GM12875 (cell line): ENCODE data around the gene CCR2.

Experiments
- H3K4me3 ChIP-seq: one replicate; pipeline ENCODE4 v1.5.1; 2011; ENCODE audit warnings: low read depth, low read length, control low read depth
- TF ChIP-seq, protein P1 (sequence below): IDR thresholded peaks from 2 replicates; pipeline ENCODE4 v1.5.1; 2011; ENCODE audit warnings: low read depth, mild to moderate bottlenecking, control low read depth, inconsistent platforms, low read length, moderate library complexity, borderline replicate concordance; ENCODE audit not compliant: insufficient read depth

Gene CCR2

DNA sequence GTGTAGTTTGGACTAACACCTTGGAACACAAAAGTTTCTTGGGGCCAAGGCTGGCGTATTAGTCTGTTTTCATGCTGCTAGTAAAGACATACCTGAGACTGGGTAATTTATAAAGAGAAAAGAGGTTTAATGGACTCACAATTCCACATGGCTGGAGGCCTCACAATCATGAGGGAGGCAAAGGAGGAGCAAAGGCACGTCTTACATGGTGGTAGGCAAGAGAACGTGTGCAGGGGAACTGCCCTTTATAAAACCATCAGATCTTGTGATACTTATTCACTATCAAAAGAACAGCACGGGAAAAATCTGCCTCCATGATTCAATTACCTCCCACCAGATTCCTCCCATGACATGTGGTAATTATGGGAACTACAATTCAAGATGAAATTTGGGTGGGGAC is 9.4 kb upstream of the CCR2 start:
- no peak overlapping the region for H3K4me3 ChIP-seq
- TF ChIP-seq, protein P1, sequence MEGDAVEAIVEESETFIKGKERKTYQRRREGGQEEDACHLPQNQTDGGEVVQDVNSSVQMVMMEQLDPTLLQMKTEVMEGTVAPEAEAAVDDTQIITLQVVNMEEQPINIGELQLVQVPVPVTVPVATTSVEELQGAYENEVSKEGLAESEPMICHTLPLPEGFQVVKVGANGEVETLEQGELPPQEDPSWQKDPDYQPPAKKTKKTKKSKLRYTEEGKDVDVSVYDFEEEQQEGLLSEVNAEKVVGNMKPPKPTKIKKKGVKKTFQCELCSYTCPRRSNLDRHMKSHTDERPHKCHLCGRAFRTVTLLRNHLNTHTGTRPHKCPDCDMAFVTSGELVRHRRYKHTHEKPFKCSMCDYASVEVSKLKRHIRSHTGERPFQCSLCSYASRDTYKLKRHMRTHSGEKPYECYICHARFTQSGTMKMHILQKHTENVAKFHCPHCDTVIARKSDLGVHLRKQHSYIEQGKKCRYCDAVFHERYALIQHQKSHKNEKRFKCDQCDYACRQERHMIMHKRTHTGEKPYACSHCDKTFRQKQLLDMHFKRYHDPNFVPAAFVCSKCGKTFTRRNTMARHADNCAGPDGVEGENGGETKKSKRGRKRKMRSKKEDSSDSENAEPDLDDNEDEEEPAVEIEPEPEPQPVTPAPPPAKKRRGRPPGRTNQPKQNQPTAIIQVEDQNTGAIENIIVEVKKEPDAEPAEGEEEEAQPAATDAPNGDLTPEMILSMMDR = no peak

DNA sequence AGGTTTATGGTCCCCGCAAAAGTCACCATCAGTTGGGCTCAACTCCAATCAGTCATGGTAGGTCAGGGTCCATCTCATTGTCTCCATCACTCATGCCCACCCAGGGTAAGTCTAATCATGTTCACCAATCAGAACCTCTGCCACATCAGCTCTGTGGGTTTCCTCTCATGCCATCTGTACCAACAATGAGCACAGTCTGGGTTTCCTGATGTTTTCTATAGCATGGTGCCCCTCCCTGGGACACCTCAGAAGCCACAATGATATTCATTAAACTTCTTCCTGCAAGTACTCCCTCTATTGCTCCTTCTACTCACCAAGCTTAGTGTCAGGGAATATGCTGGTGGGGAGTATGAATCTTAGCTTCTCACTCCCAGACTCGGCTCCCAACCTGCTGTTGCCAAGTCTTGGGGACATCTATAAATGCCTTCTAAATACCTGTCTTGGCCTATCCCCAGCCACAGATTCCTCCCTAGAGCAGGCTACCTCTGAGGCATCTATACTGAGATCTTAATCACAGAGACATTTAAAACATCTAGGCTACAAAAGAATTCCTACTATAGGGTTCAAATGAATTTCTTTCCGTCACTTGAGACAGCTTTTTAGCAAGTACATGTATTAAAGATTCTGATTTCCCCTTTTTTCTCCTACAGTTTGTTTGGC is 5.0 kb upstream of the CCR2 start:
- no peak overlapping the region for H3K4me3 ChIP-seq
- TF ChIP-seq, protein P1 = no peak

DNA sequence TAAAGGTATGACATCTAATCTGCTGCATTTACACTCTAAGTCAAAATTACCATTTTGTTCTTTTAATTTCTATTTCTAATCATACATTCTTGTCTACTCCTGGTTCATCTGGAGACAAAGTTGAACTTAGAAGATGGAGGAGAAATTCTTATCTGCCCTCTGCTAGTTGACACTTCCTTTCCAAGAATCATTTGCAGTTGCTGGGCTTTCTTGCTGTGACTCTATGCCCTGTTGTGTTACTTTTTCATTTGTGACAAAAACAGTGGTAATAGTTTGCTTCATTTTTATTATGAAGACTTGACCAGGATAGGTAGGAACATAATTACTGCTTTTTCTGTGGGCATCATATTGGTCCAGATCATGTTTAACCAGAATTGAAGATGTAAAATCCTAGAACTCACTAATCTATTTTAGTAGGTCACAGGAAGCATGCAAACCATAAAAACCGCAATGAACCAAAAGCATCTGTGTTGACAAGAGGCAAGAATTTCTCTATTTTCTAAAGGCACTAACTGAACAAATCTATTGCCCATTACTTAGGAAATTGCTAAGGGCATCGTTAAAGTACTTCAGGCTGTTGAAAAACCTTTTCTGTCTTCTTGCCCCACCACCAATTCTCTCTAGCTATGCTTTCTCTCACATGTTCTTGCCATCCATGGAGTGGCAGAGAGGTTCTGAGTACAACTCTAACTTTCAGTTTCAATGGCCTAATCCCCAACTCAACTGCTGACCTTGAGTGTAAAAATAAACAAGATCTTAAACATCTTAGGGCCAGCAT is 4.2 kb upstream of the CCR2 start:
- no peak overlapping the region for H3K4me3 ChIP-seq
- TF ChIP-seq, protein P1 = no peak

DNA sequence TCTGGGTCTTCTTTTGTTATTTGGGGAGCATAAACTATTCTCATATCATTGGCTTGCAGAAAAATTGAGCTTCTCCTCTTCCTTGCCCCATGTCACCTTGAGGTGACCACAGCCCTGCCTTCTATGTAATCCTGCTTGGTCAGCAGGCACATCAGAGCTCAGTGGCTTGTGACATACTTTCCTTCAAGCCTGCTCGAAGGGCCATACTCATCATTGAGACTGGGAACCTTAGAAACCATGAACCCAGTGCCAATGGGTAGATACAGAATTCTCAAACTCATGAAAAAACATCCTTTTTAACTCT is 3.7 kb upstream of the CCR2 start:
- no peak overlapping the region for H3K4me3 ChIP-seq
- TF ChIP-seq, protein P1 = no peak

DNA sequence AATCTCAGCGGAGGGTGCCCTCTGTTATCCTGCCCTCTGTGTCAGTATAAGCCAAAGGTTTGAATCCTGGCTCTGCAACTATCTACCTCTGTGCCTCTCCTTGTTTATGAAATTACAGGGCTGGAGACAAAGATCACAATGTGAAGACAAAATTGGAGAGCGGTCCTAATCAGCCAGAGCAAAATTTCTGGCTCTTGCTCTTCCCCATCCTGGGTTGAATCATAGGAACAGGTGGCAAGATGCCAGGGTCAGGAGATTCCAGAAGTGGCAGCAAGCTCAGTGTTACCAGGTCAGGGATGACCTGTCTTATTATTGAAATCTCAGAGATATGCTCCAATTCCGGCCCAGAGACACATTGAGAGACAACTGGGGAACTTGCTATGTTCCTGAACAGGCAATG is 2.3 kb upstream of the CCR2 start:
- no peak overlapping the region for H3K4me3 ChIP-seq
- TF ChIP-seq, protein P1 = no peak

DNA sequence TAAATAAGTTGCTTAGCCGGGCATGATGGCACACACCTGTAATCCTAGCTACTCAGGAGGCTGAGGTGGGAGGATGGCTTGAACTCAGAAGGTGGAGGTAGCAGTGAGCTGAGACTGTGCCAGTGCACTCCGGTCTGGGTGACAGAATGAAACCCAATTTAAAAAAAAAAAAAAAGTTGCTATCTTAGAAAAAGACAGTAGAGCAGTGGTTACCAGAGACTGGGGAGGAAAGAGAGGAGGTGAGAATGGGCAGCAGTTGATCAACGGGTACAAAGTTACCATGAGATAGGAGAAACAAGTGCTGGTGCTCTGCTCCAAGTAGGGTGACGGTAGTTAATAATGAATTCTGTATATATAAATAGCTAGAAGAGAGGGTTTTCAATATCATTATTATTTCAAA is 821 bp upstream of the CCR2 start:
- TF ChIP-seq, protein P1 = no peak
- no peak overlapping the region for H3K4me3 ChIP-seq

DNA sequence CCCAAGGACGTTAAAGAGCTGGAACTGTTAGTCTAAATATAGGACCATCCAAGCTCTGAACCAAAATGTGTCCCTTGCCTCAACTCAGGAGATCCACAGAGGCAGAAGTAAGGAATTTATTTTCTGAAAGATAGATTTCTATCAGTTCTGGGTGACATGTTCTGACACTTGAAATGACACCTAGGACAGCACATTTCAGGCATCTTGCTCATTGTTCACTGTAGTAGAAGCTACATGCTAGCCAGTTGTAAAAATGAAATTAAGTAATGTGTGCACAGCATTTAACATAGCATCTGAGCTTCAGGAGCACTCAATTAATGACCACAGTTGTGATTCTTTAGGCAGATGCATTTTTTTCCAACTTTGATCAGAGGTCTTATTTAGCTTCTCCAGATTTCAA is 567 bp downstream of the CCR2 start:
- H3K4me3 ChIP-seq = no peak overlapping the region
- TF ChIP-seq, protein P1 = no peak
